ENCODE data around the gene MAPKAPK2.
"Not testable (repeated sequence)": the region's sequence is repeated elsewhere in the genome, so short reads cannot be mapped to it uniquely, and the experiment has no call there.

MAPKAPK2 gene

GRCh38 chr1:206751891-206752290 lies 67.2 kb downstream of the MAPKAPK2 start:
- DNase-seq, result no peak

GRCh38 chr1:206752481-206752880 lies 67.8 kb downstream of the MAPKAPK2 start:
- no peak for DNase-seq

GRCh38 chr1:206753141-206753540 lies 68.4 kb downstream of the MAPKAPK2 start:
- peak; percentile 89 for DNase-seq

GRCh38 chr1:206754011-206754410 lies 69.3 kb downstream of the MAPKAPK2 start:
- peak; percentile 58 for DNase-seq

DNA sequence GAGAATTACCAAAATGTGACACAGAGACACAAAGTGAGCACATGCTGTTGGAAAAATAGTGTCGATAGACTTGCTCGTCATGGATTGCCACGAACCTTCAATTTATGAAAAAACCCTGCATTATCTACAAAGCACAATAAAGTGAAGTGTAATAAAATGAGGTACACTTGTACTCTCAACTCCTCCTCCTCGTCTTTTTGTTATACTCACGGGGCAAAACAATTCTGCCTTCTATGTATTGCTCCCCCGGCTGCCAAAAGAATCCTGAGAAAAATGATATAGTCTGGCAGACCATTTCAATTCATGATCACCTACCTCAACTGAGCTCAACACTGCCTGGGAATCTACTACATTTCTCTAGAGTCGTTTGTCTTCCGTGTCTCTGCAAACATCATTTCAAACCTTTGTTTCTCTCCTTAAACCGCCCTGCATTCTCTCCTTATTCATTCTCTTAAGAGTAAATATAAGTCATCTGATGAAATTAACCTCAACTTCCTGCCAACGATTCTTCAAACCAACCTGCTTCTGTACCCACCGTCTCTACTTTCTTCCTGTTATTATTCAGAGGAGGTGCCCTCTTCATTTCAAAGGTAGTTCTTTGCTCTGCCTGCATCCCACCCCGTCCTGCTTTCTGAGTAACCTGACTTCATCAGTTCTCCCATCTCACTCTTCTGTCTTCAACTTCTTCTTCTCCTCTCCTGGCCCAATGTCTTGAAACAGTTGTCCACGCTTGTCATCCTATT lies 73.0 kb downstream of the MAPKAPK2 start:
- DNase-seq, result no peak

DNA sequence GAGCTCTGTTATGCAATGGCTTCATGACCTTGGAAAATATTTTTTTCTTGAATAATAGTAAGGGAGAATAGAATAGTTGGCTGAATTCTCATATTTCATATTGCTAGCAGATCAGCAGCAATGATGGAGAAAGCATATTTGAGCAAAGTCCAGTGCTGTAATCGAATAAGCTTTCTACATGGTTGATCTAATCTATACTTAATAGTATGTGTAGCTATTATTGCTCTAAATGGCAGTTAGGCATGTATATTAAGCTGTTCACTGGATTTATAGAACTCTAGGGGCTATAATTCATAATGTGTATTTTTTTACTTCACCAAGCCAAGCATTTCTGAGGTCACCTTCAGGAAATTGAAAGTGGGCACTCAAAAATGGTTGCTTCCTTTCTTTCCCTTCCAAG lies 75.9 kb downstream of the MAPKAPK2 start:
- no peak for DNase-seq

DNA sequence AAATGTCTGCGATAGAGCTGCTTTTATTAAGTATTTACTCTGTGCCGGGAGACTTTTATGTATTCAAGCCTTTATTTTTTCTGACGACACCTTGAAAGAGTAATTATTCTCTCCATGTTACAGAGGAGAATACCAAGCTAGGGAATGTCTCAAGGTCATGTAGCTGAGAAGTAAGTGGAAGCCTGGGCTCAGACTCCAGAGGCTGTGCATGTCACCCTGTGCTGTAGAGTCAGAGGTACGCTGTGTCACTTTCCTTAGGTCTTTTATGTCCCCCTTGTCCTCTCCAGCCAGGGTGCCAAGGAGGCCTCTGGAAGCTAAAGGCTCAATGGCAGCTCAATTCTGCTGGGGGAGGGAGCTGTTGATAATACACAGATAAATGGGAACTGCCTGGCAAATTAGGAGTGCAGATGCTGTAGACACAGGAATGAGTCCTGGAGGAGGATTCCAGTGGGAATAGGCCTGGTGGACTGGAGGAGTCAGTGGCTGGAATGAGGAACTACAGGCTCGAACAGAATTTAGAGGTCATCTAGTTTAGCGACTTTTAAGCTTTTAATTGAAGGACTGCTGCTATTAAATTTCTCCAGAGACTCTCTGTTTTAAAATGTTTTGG lies 76.6 kb downstream of the MAPKAPK2 start:
- DNase-seq, result no peak

- not testable (repeated sequence) for DNase-seq
Observed at GRCh38 chr1:206762741-206763364, 78.1 kb downstream of the MAPKAPK2 start.

DNA sequence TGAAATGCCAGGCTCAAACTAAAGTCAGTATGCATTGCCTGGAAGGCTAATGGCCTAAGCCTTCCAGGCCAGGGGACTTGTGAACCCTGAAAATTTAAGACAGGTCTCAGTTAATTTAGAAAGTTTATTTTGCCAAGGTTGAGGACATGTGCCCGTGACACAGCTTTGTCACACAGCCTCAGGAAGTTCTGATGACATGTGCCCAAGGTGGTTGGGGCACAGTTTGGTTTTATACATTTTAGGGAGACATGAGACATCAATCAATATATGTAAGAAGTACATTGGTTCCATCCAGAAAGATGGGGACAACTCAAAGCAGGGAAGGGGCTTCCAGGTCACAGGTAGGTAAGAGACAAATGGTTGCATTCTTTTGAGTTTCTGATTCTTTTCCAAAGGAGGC lies 81.1 kb downstream of the MAPKAPK2 start:
- DNase-seq, result not testable (repeated sequence)

GRCh38 chr1:206766251-206766856 lies 81.6 kb downstream of the MAPKAPK2 start:
- peak; percentile 89 for DNase-seq

DNA sequence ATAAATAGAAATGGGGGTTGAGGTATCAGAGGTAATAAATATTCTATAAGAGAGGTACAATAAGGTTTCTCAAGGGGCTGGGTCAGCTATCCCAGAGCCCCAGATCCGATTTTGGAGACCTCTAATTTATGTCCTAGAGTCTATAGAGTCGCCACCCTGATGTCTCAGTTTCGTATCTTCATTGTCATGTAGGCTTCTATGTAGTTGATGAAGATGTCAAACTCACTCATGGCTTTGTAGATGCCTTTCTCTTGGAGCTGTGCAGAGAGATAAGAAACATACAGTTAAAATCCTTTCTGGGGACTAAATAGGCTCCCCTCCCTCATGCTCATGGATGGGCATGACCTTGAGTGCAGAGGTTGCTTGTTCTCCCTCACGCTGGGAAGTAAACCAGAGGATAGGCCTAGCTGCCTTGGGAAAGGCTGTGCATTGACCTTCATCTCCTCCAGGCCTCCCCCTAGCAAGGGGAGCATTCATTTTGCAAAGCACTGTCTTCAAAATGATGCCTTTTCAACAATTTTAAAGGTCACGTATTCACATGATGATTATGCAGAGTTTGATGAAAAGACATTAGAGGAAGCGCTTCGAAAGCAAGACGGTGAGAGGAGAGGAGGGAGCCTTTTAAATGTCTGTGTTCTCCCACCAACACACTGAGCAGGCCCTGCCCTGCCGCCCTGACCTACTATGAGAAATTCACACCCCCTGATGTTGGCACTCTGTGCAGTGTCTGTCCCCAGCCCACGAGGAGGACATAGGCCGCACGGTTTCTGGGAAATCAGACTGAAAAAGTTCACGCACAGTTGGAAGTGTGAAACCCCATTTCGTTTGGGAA lies 84.0 kb downstream of the MAPKAPK2 start:
- DNase-seq, result no peak

DNA sequence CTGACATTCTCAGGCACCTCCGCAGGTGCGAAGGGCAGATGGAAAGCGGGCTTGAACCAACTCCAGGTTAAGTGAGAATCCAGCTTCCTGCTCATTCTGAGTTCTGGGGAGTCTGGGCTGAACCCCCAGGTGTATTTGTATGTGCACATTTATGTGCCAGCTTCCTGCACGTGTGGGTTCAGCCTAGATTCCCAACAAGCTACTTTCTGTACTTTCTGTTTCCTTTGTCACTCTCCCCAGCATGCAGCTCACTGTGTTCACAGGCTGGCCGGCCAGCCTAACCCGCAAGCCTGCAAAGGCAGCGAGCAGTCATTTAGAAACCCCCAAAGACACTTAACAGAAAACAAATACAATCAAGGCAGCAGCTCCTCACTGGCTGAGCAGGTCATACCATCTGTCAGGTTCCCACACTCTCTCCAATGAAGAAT lies 84.6 kb downstream of the MAPKAPK2 start:
- DNase-seq, result no peak

DNA sequence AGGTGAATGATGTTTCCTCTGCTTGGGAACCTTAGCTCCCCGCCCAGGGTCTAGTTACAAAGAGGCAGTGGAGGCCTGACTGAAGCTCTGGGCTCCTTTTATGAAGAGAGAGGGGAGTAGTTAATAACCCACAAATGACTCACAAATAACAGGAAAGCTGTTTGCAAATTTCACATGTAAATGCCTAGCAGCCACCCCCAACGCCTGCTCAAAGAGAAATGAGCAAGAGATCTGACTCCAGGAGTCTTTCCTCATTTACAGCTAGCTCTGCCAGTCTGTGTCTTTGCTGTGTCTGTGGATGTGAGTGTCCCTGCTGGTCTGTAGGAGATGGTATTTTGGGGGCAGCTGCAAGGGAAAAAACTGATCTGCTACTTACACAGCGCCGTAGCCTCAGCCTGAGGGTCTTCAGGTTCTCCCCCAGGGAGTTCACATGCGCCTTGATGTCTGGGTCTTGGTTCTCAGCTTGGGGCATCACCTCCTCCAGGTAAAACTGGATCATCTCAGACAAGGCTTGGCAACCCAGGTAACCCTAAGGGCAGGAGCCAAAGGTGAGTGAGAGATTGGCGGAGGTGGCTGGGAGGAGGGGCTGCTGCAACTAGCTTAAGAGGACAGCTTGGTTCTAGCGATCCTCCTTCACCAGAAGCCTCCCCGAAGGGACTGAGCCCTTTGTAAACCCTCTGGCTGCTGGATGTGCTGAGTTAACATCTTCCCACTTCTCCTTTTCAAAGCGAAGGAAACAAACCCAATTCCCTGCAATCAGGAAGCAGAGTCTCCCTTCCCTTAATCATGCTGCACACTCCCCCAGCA lies 86.0 kb downstream of the MAPKAPK2 start, which contains the start of gene IL19:
IL19 (plus strand) TSS at position 243 of the 807 bp plus-strand sequence. CDS start 65,890 bp downstream, outside the sequence.
- DNase-seq, result peak; percentile 88

- no peak for DNase-seq
Observed at GRCh38 chr1:206771338-206771692, 86.6 kb downstream of the MAPKAPK2 start.

GRCh38 chr1:206772243-206772937 lies 87.7 kb downstream of the MAPKAPK2 start, which contains the start of gene IL10:
TSS of gene IL10 (minus strand) at chr1:206772494. CDS start at chr1:206772435, 59 bp downstream.
- peak; percentile 52 for DNase-seq

DNA sequence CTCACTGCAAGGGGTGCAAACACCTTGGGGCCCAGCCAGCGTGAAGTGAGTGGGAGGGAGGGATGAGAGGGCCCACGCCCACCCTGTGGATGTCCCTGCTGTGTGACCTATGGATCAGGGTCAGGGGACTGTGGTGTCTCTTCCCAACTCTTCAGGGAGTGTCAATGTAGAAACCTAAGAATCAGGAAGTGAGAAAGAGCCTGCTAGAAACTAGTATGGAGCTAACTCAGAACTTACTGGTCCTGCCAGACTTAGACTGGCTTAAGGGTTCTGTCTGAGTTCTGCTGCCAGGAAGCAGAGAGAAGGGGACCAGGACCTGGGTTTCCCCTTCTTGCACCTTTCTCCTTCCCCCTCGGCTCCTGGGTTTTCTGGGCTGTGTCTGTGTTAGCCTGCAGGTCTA lies 89.4 kb downstream of the MAPKAPK2 start:
- DNase-seq, result peak; percentile 68

DNA sequence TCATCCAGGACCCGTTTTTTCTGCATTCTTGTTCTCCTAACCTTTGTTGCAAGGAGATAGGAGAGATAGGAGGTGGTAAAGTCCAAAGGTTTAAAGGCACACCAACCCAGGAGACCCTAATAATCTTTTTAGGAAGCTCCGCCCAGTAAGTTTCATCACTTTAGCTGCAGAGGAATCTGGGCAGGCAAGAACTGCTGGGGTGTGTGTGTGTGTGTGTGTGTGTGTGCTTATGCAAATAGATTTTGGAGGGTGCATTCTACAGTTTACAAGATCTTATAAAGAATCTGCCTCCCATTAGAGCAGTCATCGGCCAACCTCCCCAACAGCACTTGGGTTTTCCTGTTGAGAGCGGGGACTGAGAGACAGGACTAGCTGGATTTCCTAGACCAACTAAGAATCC lies 91.5 kb downstream of the MAPKAPK2 start:
- no peak for DNase-seq

DNA sequence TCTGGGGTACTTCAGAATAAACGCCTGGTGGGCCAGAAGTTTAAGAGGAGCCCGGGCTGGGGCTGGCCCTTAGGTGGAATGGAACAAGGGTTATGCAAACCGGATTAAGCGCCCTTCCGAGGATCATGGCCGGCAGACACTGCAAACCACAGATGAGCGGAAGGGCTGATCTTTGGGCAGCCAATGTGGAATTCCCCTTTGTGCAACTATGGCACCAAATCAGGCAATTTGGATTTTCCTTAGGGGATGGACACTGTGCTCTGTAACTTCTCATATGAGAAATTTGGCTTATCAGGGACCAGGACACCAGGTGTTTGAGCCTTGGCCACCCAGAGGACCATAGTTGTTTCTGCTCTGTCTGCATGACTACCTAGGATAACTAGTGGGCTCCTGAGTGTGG lies 93.3 kb downstream of the MAPKAPK2 start:
- DNase-seq, result peak; percentile 53

DNA sequence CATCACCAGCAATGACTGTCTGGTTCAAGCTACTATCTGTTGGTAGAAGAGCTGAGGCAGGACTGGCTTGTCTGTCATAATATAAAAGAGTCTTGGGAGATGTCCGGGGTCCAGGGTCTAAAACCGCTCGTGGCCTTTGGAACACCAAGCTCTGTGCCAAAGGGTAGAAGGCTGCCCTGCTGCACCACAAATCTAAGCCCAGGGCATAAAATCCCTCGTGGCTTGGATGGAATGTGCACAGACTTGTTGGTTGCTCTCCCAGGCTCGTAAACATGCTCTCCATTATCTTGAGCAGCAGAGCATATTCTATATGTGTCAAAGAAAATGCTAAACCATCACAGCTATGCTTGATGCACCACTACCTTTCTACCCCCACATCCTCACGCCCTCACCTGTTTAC lies 94.2 kb downstream of the MAPKAPK2 start:
- not testable (repeated sequence) for DNase-seq

DNA sequence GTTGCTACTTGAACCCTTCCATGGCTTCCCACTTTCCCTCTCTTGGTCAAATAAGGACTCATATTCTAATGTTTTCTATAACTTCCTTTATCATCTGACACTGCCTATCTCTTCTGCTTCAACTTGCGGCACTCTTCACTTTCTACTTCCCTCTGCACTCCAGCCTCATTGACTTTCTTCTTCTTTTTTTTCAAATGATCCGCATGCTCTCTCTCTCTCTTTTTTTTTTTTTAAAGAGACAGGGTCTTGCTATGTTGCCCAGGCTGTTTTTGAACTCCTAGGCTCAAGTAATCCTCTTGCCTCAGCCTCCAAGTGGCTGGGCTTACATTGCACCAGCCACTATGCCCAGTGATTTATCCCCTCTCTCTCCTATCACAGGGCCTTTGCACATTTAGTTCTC lies 94.9 kb downstream of the MAPKAPK2 start:
- peak; percentile 68 for DNase-seq

- no peak for DNase-seq
Observed at GRCh38 chr1:206782448-206782847, 97.7 kb downstream of the MAPKAPK2 start.
